ENCODE data around the gene MCF2L2. TPM values are rescaled to one million over a fixed set of nuclear protein-coding genes. Genes with fewer than 3 reads are reported as not detected.

The MCF2L2 gene
- total and polyA plus RNA-seq, 2 of the 13 experiments (the other 11 are each of a cell fraction or from before 2014, with no cell fraction given): not detected

DNA sequence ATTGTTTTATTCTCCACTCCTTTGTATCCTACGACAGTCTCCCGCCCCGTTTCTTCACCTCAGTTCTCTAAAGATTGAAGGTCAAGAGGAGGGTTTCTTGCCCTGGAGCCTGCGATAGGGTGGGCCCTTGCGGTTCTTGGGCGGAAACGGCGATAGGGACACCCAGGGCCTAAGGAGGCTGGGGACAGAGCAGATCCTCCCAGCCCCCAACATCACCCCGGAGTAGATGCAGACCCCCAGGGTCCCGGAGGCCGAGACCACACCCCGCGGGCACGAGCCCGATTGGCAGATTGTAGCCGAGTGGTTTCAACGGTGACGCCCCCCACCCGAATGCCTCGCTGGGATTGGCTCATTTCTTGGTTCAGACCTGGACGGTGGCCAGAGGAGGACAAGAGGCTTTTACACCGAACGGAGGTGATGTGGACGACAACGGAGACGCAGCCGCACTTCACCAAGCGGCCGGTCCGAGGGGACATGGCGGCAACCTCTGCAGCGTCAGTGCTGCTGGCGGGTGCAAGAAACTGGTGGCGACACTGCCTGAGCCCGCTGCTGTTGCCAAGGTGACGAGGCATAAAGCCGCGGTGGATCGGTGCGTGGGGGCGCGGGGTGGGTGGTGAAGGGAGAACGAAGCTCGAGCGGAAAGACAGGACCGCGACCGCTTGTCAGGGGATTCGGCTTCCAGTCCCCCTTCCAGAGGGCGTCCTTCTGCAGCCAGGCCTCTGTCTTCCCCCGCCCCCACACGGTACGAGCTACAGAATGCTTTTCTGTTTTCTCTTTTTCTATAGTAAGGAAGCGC lies 19.0 kb upstream of the MCF2L2 start (continued):
- TF ChIP-seq, protein P1, sequence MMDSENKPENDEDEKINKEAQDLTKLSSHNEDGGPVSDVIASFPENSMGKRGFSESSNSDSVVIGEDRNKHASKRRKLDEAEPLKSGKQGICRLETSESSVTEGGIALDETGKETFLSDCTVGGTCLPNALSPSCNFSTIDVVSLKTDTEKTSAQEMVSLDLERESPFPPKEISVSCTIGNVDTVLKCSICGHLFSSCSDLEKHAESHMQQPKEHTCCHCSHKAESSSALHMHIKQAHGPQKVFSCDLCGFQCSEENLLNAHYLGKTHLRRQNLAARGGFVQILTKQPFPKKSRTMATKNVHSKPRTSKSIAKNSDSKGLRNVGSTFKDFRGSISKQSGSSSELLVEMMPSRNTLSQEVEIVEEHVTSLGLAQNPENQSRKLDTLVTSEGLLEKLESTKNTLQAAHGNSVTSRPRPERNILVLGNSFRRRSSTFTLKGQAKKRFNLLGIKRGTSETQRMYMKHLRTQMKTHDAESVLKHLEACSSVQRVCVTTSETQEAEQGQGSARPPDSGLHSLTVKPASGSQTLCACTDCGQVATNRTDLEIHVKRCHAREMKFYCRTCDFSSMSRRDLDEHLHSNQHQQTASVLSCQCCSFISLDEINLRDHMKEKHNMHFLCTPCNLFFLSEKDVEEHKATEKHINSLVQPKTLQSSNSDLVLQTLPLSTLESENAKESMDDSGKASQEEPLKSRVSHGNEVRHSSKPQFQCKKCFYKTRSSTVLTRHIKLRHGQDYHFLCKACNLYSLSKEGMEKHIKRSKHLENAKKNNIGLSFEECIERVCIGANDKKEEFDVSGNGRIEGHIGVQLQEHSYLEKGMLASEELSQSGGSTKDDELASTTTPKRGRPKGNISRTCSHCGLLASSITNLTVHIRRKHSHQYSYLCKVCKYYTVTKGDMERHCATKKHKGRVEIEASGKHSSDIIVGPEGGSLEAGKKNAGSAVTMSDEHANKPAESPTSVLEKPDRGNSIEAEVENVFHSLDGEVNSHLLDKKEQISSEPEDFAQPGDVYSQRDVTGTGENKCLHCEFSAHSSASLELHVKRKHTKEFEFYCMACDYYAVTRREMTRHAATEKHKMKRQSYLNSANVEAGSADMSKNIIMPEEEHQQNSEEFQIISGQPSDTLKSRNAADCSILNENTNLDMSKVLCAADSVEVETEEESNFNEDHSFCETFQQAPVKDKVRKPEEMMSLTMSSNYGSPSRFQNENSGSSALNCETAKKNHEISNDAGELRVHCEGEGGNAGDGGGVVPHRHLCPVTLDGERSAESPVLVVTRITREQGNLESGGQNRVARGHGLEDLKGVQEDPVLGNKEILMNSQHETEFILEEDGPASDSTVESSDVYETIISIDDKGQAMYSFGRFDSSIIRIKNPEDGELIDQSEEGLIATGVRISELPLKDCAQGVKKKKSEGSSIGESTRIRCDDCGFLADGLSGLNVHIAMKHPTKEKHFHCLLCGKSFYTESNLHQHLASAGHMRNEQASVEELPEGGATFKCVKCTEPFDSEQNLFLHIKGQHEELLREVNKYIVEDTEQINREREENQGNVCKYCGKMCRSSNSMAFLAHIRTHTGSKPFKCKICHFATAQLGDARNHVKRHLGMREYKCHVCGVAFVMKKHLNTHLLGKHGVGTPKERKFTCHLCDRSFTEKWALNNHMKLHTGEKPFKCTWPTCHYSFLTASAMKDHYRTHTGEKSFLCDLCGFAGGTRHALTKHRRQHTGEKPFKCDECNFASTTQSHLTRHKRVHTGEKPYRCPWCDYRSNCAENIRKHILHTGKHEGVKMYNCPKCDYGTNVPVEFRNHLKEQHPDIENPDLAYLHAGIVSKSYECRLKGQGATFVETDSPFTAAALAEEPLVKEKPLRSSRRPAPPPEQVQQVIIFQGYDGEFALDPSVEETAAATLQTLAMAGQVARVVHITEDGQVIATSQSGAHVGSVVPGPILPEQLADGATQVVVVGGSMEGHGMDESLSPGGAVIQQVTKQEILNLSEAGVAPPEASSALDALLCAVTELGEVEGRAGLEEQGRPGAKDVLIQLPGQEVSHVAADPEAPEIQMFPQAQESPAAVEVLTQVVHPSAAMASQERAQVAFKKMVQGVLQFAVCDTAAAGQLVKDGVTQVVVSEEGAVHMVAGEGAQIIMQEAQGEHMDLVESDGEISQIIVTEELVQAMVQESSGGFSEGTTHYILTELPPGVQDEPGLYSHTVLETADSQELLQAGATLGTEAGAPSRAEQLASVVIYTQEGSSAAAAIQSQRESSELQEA (CRISPR knock-in tag; IDR thresholded peaks at IDR 0.05; ENCODE audit: not compliant biosample characterization): peak; percentile 66
- TF ChIP-seq ZBTB21 (CRISPR knock-in tag; IDR thresholded peaks at IDR 0.05) (no peak), ZNF326 (CRISPR knock-in tag; IDR thresholded peaks at IDR 0.05; ENCODE audit: borderline replicate concordance) (no peak), SOX13 (IDR thresholded peaks at IDR 0.05) (no peak), SOX13 (CRISPR knock-in tag; conservative IDR thresholded peaks at IDR 0.05 in 1 of 2, IDR thresholded peaks at IDR 0.05 in 1 of 2) (peak in 1 of 2 experiments; percentile 51; a peak in 1 of 4 replicates), ZNF672 (CRISPR knock-in tag; IDR thresholded peaks at IDR 0.05) (no peak), MXD4 (CRISPR knock-in tag; IDR thresholded peaks at IDR 0.05) (peak; percentile 82), KDM2A (CRISPR knock-in tag; IDR thresholded peaks at IDR 0.05; ENCODE audit: borderline replicate concordance, low read depth) (peak; percentile 94), NR2F6 (IDR thresholded peaks at IDR 0.05) (no peak), NR2F6 (CRISPR knock-in tag; IDR thresholded peaks at IDR 0.05) (no peak), ZNF790 (CRISPR knock-in tag; IDR thresholded peaks at IDR 0.05; ENCODE audit: borderline replicate concordance) (no peak), ELF3 (CRISPR knock-in tag; IDR thresholded peaks at IDR 0.05) (peak; percentile 72), ZC3H13 (CRISPR knock-in tag; IDR thresholded peaks at IDR 0.05) (no peak; the same call in 1 of the 2 replicates), ZNF589 (CRISPR knock-in tag; conservative IDR thresholded peaks at IDR 0.05) (no peak), KDM5A (IDR thresholded peaks at IDR 0.05; ENCODE audit: borderline replicate concordance, low read length) (peak; percentile 58; the same call in 1 of the 2 replicates), ZNF572 (CRISPR knock-in tag; IDR thresholded peaks at IDR 0.05) (no peak)
- TF ChIP-seq, protein P2, sequence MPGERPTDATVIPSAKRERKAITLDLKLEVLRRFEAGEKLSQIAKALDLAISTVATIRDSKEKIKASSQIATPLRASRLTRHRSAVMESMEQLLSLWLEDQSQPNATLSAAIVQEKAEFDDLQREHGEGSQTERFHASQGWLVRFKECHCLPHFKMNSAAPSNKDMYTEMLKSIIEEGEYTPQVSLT (CRISPR knock-in tag; IDR thresholded peaks at IDR 0.05; ENCODE audit: borderline replicate concordance, low read depth): no peak
- TF ChIP-seq, protein P3, sequence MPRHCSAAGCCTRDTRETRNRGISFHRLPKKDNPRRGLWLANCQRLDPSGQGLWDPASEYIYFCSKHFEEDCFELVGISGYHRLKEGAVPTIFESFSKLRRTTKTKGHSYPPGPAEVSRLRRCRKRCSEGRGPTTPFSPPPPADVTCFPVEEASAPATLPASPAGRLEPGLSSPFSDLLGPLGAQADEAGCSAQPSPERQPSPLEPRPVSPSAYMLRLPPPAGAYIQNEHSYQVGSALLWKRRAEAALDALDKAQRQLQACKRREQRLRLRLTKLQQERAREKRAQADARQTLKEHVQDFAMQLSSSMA (CRISPR knock-in tag; IDR thresholded peaks at IDR 0.05): peak; percentile 93
- TF ChIP-seq, protein P4, sequence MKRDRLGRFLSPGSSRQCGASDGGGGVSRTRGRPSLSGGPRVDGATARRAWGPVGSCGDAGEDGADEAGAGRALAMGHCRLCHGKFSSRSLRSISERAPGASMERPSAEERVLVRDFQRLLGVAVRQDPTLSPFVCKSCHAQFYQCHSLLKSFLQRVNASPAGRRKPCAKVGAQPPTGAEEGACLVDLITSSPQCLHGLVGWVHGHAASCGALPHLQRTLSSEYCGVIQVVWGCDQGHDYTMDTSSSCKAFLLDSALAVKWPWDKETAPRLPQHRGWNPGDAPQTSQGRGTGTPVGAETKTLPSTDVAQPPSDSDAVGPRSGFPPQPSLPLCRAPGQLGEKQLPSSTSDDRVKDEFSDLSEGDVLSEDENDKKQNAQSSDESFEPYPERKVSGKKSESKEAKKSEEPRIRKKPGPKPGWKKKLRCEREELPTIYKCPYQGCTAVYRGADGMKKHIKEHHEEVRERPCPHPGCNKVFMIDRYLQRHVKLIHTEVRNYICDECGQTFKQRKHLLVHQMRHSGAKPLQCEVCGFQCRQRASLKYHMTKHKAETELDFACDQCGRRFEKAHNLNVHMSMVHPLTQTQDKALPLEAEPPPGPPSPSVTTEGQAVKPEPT (CRISPR knock-in tag; IDR thresholded peaks at IDR 0.05; ENCODE audit: low read depth): no peak

Data from HepG2 (cell line).